ENCODE measurements around the gene ZNF350. TPM values are rescaled to one million over a fixed set of nuclear protein-coding genes. Genes with fewer than 3 reads are reported as not detected.

ZNF350 gene
- total and polyA plus RNA-seq, 2 of the 13 experiments (the other 11 are each of a cell fraction or from before 2014, with no cell fraction given), result 3.7 to 6.9 TPM

DNA sequence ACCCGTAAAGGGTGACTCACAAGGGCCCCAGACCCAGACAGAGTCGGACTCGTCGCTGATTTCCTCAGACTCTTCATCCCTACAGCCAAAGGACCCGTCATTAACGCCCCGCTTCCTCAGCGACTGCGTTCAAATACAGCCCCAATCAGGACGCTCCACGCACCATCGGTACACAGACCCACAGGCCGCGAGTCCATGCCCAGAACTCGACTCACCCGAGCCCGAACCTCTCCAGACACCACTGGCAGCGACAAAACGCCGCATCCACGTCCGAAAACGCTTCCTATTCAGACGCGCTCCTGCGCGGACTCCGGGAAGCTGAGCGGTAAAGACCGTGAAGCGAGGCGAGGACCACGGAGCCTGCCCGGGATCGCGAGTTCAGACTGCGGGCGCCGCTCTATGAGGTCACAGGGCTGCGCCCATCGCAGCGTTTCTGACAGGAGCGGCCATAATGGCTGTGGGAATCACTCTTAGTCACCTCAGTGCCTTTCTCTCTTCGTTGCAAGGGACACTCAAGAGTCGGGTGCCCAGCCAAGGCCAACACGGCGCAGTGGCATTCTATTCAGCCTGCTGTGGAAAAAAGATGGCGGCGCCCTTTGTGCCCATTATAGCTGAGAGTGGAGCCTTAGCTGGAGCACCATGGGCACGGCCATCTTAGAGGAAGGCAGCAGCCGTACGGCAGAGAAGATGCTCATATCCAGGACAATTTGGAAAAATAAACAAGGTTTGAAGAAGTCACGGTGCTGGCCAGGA lies 41.6 kb upstream of the ZNF350 start, which contains the start of gene ZNF614 (continued):
- TF ChIP-seq, protein P1, sequence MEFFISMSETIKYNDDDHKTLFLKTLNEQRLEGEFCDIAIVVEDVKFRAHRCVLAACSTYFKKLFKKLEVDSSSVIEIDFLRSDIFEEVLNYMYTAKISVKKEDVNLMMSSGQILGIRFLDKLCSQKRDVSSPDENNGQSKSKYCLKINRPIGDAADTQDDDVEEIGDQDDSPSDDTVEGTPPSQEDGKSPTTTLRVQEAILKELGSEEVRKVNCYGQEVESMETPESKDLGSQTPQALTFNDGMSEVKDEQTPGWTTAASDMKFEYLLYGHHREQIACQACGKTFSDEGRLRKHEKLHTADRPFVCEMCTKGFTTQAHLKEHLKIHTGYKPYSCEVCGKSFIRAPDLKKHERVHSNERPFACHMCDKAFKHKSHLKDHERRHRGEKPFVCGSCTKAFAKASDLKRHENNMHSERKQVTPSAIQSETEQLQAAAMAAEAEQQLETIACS (CRISPR knock-in tag; IDR thresholded peaks at IDR 0.05), result no peak
- TF ChIP-seq SKI (IDR thresholded peaks at IDR 0.05; ENCODE audit: partially characterized antibody) (no peak), ZNF703 (CRISPR knock-in tag; IDR thresholded peaks at IDR 0.05; ENCODE audit: borderline replicate concordance) (no peak), RBFOX2 (IDR thresholded peaks at IDR 0.05; ENCODE audit: low read depth, low read length) (peak; percentile 92), ZNF772 (CRISPR knock-in tag; IDR thresholded peaks at IDR 0.05) (peak; percentile 83), MEIS2 (CRISPR knock-in tag; IDR thresholded peaks at IDR 0.05) (peak; percentile 59; the same call in 1 of the 2 replicates), MIER3 (CRISPR knock-in tag; IDR thresholded peaks at IDR 0.05; ENCODE audit: borderline replicate concordance) (peak; percentile 64; the same call in 1 of the 2 replicates), CAMTA2 (CRISPR knock-in tag; IDR thresholded peaks at IDR 0.05; ENCODE audit: borderline replicate concordance) (peak; percentile 74; the same call in 1 of the 2 replicates), FOXK1 (CRISPR knock-in tag; IDR thresholded peaks at IDR 0.05; ENCODE audit: borderline replicate concordance, low read depth) (peak; percentile 60; the same call in 1 of the 2 replicates), MTA3 (CRISPR knock-in tag; IDR thresholded peaks at IDR 0.05) (no peak), HIVEP1 (CRISPR knock-in tag; IDR thresholded peaks at IDR 0.05) (peak; percentile 78)
- TF ChIP-seq, protein P2, sequence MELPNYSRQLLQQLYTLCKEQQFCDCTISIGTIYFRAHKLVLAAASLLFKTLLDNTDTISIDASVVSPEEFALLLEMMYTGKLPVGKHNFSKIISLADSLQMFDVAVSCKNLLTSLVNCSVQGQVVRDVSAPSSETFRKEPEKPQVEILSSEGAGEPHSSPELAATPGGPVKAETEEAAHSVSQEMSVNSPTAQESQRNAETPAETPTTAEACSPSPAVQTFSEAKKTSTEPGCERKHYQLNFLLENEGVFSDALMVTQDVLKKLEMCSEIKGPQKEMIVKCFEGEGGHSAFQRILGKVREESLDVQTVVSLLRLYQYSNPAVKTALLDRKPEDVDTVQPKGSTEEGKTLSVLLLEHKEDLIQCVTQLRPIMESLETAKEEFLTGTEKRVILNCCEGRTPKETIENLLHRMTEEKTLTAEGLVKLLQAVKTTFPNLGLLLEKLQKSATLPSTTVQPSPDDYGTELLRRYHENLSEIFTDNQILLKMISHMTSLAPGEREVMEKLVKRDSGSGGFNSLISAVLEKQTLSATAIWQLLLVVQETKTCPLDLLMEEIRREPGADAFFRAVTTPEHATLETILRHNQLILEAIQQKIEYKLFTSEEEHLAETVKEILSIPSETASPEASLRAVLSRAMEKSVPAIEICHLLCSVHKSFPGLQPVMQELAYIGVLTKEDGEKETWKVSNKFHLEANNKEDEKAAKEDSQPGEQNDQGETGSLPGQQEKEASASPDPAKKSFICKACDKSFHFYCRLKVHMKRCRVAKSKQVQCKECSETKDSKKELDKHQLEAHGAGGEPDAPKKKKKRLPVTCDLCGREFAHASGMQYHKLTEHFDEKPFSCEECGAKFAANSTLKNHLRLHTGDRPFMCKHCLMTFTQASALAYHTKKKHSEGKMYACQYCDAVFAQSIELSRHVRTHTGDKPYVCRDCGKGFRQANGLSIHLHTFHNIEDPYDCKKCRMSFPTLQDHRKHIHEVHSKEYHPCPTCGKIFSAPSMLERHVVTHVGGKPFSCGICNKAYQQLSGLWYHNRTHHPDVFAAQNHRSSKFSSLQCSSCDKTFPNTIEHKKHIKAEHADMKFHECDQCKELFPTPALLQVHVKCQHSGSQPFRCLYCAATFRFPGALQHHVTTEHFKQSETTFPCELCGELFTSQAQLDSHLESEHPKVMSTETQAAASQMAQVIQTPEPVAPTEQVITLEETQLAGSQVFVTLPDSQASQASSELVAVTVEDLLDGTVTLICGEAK (IDR thresholded peaks at IDR 0.05), result no peak
- TF ChIP-seq, protein P2 (CRISPR knock-in tag; IDR thresholded peaks at IDR 0.05), result peak; percentile 70; the same call in 1 of the 2 replicates
- TF ChIP-seq, protein P3, sequence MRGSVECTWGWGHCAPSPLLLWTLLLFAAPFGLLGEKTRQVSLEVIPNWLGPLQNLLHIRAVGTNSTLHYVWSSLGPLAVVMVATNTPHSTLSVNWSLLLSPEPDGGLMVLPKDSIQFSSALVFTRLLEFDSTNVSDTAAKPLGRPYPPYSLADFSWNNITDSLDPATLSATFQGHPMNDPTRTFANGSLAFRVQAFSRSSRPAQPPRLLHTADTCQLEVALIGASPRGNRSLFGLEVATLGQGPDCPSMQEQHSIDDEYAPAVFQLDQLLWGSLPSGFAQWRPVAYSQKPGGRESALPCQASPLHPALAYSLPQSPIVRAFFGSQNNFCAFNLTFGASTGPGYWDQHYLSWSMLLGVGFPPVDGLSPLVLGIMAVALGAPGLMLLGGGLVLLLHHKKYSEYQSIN (CRISPR knock-in tag; IDR thresholded peaks at IDR 0.05; ENCODE audit: borderline replicate concordance), result no peak
- TF ChIP-seq, protein P4, sequence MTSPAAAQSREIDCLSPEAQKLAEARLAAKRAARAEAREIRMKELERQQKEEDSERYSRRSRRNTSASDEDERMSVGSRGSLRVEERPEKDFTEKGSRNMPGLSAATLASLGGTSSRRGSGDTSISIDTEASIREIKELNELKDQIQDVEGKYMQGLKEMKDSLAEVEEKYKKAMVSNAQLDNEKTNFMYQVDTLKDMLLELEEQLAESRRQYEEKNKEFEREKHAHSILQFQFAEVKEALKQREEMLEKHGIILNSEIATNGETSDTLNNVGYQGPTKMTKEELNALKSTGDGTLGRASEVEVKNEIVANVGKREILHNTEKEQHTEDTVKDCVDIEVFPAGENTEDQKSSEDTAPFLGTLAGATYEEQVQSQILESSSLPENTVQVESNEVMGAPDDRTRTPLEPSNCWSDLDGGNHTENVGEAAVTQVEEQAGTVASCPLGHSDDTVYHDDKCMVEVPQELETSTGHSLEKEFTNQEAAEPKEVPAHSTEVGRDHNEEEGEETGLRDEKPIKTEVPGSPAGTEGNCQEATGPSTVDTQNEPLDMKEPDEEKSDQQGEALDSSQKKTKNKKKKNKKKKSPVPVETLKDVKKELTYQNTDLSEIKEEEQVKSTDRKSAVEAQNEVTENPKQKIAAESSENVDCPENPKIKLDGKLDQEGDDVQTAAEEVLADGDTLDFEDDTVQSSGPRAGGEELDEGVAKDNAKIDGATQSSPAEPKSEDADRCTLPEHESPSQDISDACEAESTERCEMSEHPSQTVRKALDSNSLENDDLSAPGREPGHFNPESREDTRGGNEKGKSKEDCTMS (CRISPR knock-in tag; conservative IDR thresholded peaks at IDR 0.05), result no peak

Data from HepG2 (cell line).